ENCODE data around the gene JMJD7. TPM values are rescaled to one million over a fixed set of nuclear protein-coding genes. Genes with fewer than 3 reads are reported as not detected.

JMJD7 gene
- total and polyA plus RNA-seq, 2 donors: 7.2 to 15.6 TPM

- DNase-seq (ENCODE audit: low read depth in 6 of 9, low spot score in 9 of 9): no peak
- Histone ChIP-seq H3K4me3 (ENCODE audit: low read length in 2 of 2) (no peak overlapping the region), H3K27me3 (ENCODE audit: control insufficient read depth in 2 of 2, insufficient read depth in 1 of 2, low read length in 1 of 2) (no peaks in the 10 kb centered on the region), H3K36me3 (ENCODE audit: control insufficient read depth in 2 of 2, insufficient read depth in 2 of 2, low read length in 1 of 2) (peaks cover 4 to 16% of the 10 kb centered on the region in 2 donors), H3K4me1 (ENCODE audit: control insufficient read depth in 2 of 2, insufficient read depth in 2 of 2, low read length in 2 of 2) (peaks cover 15 to 27% of the 10 kb centered on the region in 2 donors), H3K9me3 (ENCODE audit: control insufficient read depth in 2 of 2, insufficient read depth in 1 of 2, low read length in 1 of 2) (no peaks in the 10 kb centered on the region), H3K27ac (ENCODE audit: low read depth in 1 of 2, low read length in 1 of 2) (peak overlapping the region in 1 of 2 donors; percentile 31)
- WGBS: 56% methylated on average over 8 of the region's 8 CpGs
These were observed 30.5 kb upstream of the JMJD7 start for GRCh38 chr15:41797201-41797944.

GRCh38 chr15:41798607-41799487 lies 29.0 kb upstream of the JMJD7 start:
- no peak for DNase-seq (ENCODE audit: low read depth in 6 of 9, low spot score in 9 of 9)
- H3K27ac ChIP-seq (ENCODE audit: low read depth in 1 of 2, low read length in 1 of 2): no peak overlapping the region

GRCh38 chr15:41799488-41799805 lies 28.4 kb upstream of the JMJD7 start:
- Histone ChIP-seq H3K9me3 (ENCODE audit: control insufficient read depth in 2 of 2, insufficient read depth in 1 of 2, low read length in 1 of 2) (no peaks in the 10 kb centered on the region), H3K27me3 (ENCODE audit: control insufficient read depth in 2 of 2, insufficient read depth in 1 of 2, low read length in 1 of 2) (no peaks in the 10 kb centered on the region), H3K36me3 (ENCODE audit: control insufficient read depth in 2 of 2, insufficient read depth in 2 of 2, low read length in 1 of 2) (peaks cover 4 to 16% of the 10 kb centered on the region in 2 donors), H3K27ac (ENCODE audit: low read depth in 1 of 2, low read length in 1 of 2) (no peak overlapping the region), H3K4me1 (ENCODE audit: control insufficient read depth in 2 of 2, insufficient read depth in 2 of 2, low read length in 2 of 2) (peaks cover 16 to 28% of the 10 kb centered on the region in 2 donors), H3K4me3 (ENCODE audit: low read length in 2 of 2) (no peak overlapping the region)
- no peak for DNase-seq (ENCODE audit: low read depth in 6 of 9, low spot score in 9 of 9)
- WGBS: 93% methylated on average over 5 of the region's 5 CpGs

More at GRCh38 chr15:41798607-41799487, 29.0 kb upstream of the JMJD7 start:
- Histone ChIP-seq H3K27me3 (ENCODE audit: control insufficient read depth in 2 of 2, insufficient read depth in 1 of 2, low read length in 1 of 2) (no peaks in the 10 kb centered on the region), H3K4me3 (ENCODE audit: low read length in 2 of 2) (no peak overlapping the region), H3K4me1 (ENCODE audit: control insufficient read depth in 2 of 2, insufficient read depth in 2 of 2, low read length in 2 of 2) (peaks cover 15 to 23% of the 10 kb centered on the region in 2 donors), H3K36me3 (ENCODE audit: control insufficient read depth in 2 of 2, insufficient read depth in 2 of 2, low read length in 1 of 2) (peaks cover 4 to 16% of the 10 kb centered on the region in 2 donors), H3K9me3 (ENCODE audit: control insufficient read depth in 2 of 2, insufficient read depth in 1 of 2, low read length in 1 of 2) (no peaks in the 10 kb centered on the region)
- 96% methylated on average over 9 of the region's 9 CpGs for WGBS

GRCh38 chr15:41801185-41801584 lies 26.7 kb upstream of the JMJD7 start:
- Histone ChIP-seq H3K4me1 (ENCODE audit: control insufficient read depth in 2 of 2, insufficient read depth in 2 of 2, low read length in 2 of 2) (peaks cover 17 to 38% of the 10 kb centered on the region in 2 donors), H3K27ac (ENCODE audit: low read depth in 1 of 2, low read length in 1 of 2) (no peak overlapping the region), H3K36me3 (ENCODE audit: control insufficient read depth in 2 of 2, insufficient read depth in 2 of 2, low read length in 1 of 2) (peaks cover 4 to 16% of the 10 kb centered on the region in 2 donors), H3K9me3 (ENCODE audit: control insufficient read depth in 2 of 2, insufficient read depth in 1 of 2, low read length in 1 of 2) (no peaks in the 10 kb centered on the region), H3K4me3 (ENCODE audit: low read length in 2 of 2) (no peak overlapping the region), H3K27me3 (ENCODE audit: control insufficient read depth in 2 of 2, insufficient read depth in 1 of 2, low read length in 1 of 2) (no peaks in the 10 kb centered on the region)
- 98% methylated on average over 3 of the region's 3 CpGs for WGBS
- no peak for DNase-seq (ENCODE audit: low read depth in 6 of 9, low spot score in 9 of 9)

- H3K27ac ChIP-seq (ENCODE audit: low read depth in 1 of 2, low read length in 1 of 2): no peak overlapping the region
- peaks cover 12 to 37% of the 10 kb centered on the region in 2 donors for H3K4me1 ChIP-seq (ENCODE audit: control insufficient read depth in 2 of 2, insufficient read depth in 2 of 2, low read length in 2 of 2)
- H3K27me3 ChIP-seq (ENCODE audit: control insufficient read depth in 2 of 2, insufficient read depth in 1 of 2, low read length in 1 of 2): no peaks in the 10 kb centered on the region
- H3K36me3 ChIP-seq (ENCODE audit: control insufficient read depth in 2 of 2, insufficient read depth in 2 of 2, low read length in 1 of 2): peaks cover 4 to 16% of the 10 kb centered on the region in 2 donors
- H3K4me3 ChIP-seq (ENCODE audit: low read length in 2 of 2): no peak overlapping the region
- DNase-seq (ENCODE audit: low read depth in 6 of 9, low spot score in 9 of 9): no peak
- H3K9me3 ChIP-seq (ENCODE audit: control insufficient read depth in 2 of 2, insufficient read depth in 1 of 2, low read length in 1 of 2): no peaks in the 10 kb centered on the region
- 98% methylated on average over 3 of the region's 3 CpGs for WGBS
These were observed 25.9 kb upstream of the JMJD7 start for GRCh38 chr15:41801850-41802455.

- H3K4me1 ChIP-seq (ENCODE audit: control insufficient read depth in 2 of 2, insufficient read depth in 2 of 2, low read length in 2 of 2): peaks cover 6 to 29% of the 10 kb centered on the region in 2 donors
- H3K36me3 ChIP-seq (ENCODE audit: control insufficient read depth in 2 of 2, insufficient read depth in 2 of 2, low read length in 1 of 2): peaks cover 4 to 16% of the 10 kb centered on the region in 2 donors
- H3K9me3 ChIP-seq (ENCODE audit: control insufficient read depth in 2 of 2, insufficient read depth in 1 of 2, low read length in 1 of 2): no peaks in the 10 kb centered on the region
- 95% methylated on average over 2 of the region's 2 CpGs for WGBS
- DNase-seq (ENCODE audit: low read depth in 6 of 9, low spot score in 9 of 9): no peak
- no peak overlapping the region for H3K4me3 ChIP-seq (ENCODE audit: low read length in 2 of 2)
- H3K27me3 ChIP-seq (ENCODE audit: control insufficient read depth in 2 of 2, insufficient read depth in 1 of 2, low read length in 1 of 2): no peaks in the 10 kb centered on the region
- H3K27ac ChIP-seq (ENCODE audit: low read depth in 1 of 2, low read length in 1 of 2): peak overlapping the region; percentile 58 to 64
These were observed 23.5 kb upstream of the JMJD7 start for GRCh38 chr15:41804361-41804760.

GRCh38 chr15:41804916-41805666 lies 22.8 kb upstream of the JMJD7 start:
- Histone ChIP-seq H3K4me3 (ENCODE audit: low read length in 2 of 2) (no peak overlapping the region), H3K4me1 (ENCODE audit: control insufficient read depth in 2 of 2, insufficient read depth in 2 of 2, low read length in 2 of 2) (peaks cover 6 to 36% of the 10 kb centered on the region in 2 donors), H3K9me3 (ENCODE audit: control insufficient read depth in 2 of 2, insufficient read depth in 1 of 2, low read length in 1 of 2) (no peaks in the 10 kb centered on the region), H3K27ac (ENCODE audit: low read depth in 1 of 2, low read length in 1 of 2) (peak overlapping the region; percentile 64 to 70), H3K36me3 (ENCODE audit: control insufficient read depth in 2 of 2, insufficient read depth in 2 of 2, low read length in 1 of 2) (peaks cover 4 to 10% of the 10 kb centered on the region in 2 donors), H3K27me3 (ENCODE audit: control insufficient read depth in 2 of 2, insufficient read depth in 1 of 2, low read length in 1 of 2) (no peaks in the 10 kb centered on the region)
- 55% methylated on average over 8 of the region's 8 CpGs for WGBS
- DNase-seq (ENCODE audit: low read depth in 6 of 9, low spot score in 9 of 9): no peak

GRCh38 chr15:41805711-41806110 lies 22.2 kb upstream of the JMJD7 start:
- Histone ChIP-seq H3K27me3 (ENCODE audit: control insufficient read depth in 2 of 2, insufficient read depth in 1 of 2, low read length in 1 of 2) (no peaks in the 10 kb centered on the region), H3K36me3 (ENCODE audit: control insufficient read depth in 2 of 2, insufficient read depth in 2 of 2, low read length in 1 of 2) (peaks cover 0 to 3% of the 10 kb centered on the region in 2 donors), H3K4me3 (ENCODE audit: low read length in 2 of 2) (no peak overlapping the region), H3K4me1 (ENCODE audit: control insufficient read depth in 2 of 2, insufficient read depth in 2 of 2, low read length in 2 of 2) (peaks cover 6 to 42% of the 10 kb centered on the region in 2 donors), H3K27ac (ENCODE audit: low read depth in 1 of 2, low read length in 1 of 2) (no peak overlapping the region), H3K9me3 (ENCODE audit: control insufficient read depth in 2 of 2, insufficient read depth in 1 of 2, low read length in 1 of 2) (no peaks in the 10 kb centered on the region)
- no peak for DNase-seq (ENCODE audit: low read depth in 6 of 9, low spot score in 9 of 9)
- 93% methylated on average over 3 of the region's 3 CpGs for WGBS

Data from thymus (tissue), 11 donors.